Stimulated activated CD4-positive, alpha-beta T cell treated with anti-CD3 and anti-CD28 coated beads, Interleukin-4, amount 100 ng/mL, for 1 hour (primary cell): ENCODE data around the gene PTPRU.

Source experiments
- DNase-seq: peaks from one replicate; pipeline ENCODE4 v3.0.0-alpha.2; 2020

Gene PTPRU

GRCh38 chr1:29270929-29271521 lies 34.7 kb downstream of the PTPRU start:
- DNase-seq, result no peak

- DNase-seq, result no peak
These were observed 35.4 kb downstream of the PTPRU start for GRCh38 chr1:29271724-29272123.

- no peak for DNase-seq
These were observed 36.0 kb downstream of the PTPRU start for GRCh38 chr1:29272147-29272907.

GRCh38 chr1:29275435-29275834 lies 39.1 kb downstream of the PTPRU start:
- DNase-seq, result no peak

- DNase-seq, result no peak
These were observed 41.8 kb downstream of the PTPRU start for GRCh38 chr1:29278124-29278523.

GRCh38 chr1:29279406-29279805 lies 43.1 kb downstream of the PTPRU start:
- DNase-seq, result no peak

- no peak for DNase-seq
These were observed 43.6 kb downstream of the PTPRU start for GRCh38 chr1:29279951-29280391.

GRCh38 chr1:29280409-29281131 lies 44.2 kb downstream of the PTPRU start:
- DNase-seq, result no peak

DNA sequence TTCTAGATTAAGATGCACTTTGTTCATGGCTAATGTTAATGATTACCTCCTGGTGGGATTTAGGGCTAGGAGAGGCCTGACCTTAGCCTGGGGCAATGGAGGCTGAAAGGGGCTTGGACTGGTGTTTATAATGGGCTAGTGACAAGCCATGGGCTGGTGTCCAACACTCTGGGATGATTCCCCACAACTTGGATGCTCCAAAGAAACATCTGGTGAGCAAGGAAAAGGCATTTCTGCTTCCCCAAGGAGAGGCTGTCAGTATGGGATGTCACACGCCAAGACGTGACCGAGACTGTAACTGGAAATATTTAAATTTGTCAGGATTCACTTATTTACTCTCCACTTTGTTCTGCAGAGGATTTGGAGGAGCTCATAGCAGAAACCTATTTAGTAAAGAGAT lies 45.2 kb downstream of the PTPRU start:
- DNase-seq, result no peak

- DNase-seq, result no peak
These were observed 46.0 kb downstream of the PTPRU start for GRCh38 chr1:29282135-29282923.

DNA sequence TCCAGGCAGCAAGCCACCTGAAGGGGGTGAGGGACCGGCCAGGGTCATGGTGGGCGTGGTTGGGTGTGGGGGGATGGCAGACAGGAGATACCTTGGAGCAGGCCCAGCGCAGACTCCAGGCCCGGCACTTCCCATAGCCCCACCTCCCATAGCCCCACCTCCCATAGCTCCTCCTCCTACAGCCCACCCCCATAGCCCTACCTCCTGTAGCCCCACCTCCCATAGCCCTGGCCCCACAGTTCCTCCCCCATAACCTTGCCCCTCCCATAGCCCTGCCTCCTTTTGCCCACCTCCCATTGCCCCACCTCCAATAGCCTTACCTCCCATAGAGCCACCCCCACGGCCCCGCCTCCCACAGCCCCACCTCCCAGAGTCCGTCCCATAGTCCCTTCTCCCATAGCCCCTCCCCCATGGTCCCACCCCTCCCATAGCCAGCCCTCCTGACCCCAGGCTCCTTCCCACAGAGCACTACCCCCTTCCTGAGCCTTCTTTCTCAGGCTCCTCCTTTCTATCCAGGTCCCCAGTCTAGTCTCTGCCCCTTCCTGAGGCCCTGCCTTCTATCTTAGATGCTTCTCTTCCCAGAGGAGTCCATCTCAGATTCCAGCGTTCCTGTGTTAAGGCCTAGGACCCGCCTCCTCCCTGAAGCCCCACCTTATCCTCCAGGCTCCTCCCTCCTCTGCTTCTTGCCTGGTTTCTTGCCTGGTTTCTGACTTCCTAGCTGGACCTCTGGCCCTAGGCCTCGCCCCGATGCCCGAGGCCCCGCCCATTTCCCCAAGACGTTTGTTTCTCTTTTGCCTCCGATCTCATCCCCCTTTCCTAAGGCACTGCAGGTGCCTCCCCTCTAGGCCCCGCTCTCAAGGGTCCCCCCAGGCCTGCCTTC lies 46.8 kb downstream of the PTPRU start:
- DNase-seq, result no peak

DNA sequence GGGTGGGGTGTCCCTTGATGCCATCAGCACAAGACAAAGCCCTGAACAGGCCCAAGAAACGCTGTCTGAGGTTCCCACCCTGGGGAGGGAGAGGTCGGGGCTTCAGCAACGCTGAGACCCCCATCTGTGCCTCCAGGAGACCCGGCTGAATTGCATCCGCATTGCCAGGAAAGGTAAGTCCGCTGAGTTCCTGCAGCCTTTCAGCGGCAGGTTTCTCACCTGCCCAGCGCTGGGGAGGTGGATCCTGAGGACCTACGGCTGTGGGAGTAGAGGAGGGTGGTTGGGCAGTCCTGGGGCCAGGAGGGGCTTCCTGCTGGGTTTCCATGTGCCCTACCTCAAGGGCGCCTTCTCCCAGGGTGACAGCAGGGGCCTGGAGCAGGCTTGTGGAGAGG lies 47.5 kb downstream of the PTPRU start:
- DNase-seq, result no peak

GRCh38 chr1:29284286-29284960 lies 48.1 kb downstream of the PTPRU start:
- DNase-seq, result no peak

DNA sequence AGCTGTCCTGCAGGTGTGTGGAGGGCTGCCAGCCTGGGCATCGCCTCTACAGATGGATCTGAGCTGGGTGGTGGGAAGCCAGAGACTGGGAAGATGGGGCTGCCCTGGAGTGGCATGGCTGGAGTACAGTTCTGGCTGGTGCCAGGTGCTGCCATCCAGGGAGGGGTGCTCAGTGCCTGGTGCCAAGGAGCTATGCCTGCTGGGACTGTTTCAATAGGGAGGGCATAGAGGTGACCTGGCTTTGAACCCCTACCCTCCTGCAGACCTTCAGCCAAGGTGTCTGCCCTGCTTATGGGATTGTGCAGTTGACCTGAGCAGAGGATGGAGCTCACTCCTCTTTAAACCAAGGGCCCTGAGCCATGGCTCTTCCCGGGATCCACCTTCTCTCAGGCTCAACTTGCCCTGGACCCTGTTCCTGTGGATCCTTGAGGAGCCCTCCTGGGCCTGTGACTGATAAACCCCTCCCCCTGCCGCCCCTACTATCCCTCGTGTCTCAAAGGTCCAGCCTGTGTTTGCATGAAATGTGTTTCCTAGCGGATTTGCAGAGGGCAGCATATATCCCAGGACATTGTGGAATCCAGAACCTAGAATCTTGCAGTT lies 48.7 kb downstream of the PTPRU start:
- DNase-seq, result no peak

DNA sequence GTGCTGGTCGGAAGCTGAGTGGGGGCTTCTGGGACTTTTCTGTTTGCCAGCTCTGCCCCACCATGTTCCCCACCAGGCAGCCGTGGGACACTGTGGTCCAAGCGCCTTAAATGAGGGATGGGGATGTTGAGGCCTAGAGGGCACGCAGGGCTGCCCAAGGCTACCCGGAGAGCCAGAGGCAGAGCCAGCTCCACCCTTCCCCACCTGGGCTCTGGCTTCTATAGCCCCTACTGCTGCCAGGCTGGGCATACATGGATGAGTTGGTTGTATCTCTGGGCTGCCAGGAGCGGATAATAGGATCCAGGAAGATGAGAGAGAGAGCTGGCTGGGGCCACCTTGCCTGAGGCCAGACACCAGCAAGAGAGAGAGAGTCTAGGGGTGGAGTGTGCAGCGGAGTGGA lies 49.4 kb downstream of the PTPRU start:
- no peak for DNase-seq

DNA sequence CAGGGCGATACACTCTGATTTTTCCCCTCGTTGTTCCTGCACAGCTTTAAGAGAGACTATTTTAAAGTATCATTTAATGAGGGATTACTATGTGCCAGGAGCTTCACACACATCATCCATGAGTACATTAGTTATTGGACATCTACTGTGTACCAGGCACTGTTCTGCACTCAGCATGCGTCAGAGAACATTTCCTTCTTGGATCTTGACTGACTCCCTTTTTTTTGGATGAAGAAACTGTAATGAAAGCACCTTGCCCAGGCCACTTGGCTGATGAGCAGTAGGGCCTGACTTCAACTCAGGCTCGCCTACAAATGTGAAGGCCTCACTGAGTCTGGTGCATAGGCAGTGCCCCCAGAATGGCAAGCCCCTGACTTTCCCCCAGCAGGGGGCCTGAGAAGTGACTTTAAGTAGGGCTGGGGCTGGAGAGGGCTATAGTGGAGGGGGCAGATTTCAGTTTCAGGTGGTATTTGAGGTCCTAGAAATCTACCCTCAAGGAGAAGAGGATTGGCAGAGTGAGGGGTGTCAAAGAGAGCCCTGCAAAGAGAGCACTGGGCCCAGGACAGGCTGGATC lies 50.0 kb downstream of the PTPRU start:
- DNase-seq, result no peak

GRCh38 chr1:29289493-29289892 lies 53.2 kb downstream of the PTPRU start:
- DNase-seq, result no peak

GRCh38 chr1:29290414-29290985 lies 54.2 kb downstream of the PTPRU start:
- no peak for DNase-seq

- DNase-seq, result no peak
These were observed 55.4 kb downstream of the PTPRU start for GRCh38 chr1:29291756-29292155.

DNA sequence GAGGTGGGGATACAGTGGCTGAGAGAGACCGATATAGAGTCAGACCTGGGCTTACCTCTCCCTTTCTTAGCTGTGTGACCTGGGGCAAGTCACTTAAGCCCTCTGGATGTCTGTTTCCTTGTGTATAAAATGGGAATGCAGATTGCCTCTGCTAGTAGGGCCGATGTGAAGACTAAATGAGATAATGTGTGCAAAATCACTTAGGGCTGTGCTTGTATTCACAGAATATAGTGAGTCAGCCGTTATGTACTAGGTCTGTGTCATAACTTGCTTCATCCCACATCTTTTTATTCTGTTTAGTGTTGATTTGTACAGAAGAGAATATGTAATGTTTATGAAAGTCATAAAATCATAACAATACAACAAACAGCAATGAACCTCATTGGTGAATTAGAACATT lies 56.0 kb downstream of the PTPRU start:
- DNase-seq, result no peak
